Measurements from ENCODE around the gene ARAP1.

The ARAP1 gene

GRCh38 chr11:72688486-72688885 lies 63.7 kb downstream of the ARAP1 start:
- no peak for TF ChIP-seq EZH2phosphoT487 (IDR thresholded peaks at IDR 0.05; ENCODE audit: low read length)
- no peak for TF ChIP-seq EZH2 (optimal IDR thresholded peaks at IDR 0.05; ENCODE audit: low read depth, low read length)
- TF ChIP-seq CTCF (IDR thresholded peaks at IDR 0.05; ENCODE audit: low read length): no peak
- Histone ChIP-seq H3K4me1 (ENCODE audit: low read length) (no peaks in the 10 kb centered on the region), H3K36me3 (replicated peaks; ENCODE audit: insufficient read depth, low read length) (no peaks in the 10 kb centered on the region), H3K4me3 (ENCODE audit: low read length) (no peak overlapping the region), H3K27ac (ENCODE audit: low read length) (no peak overlapping the region), H3K79me2 (ENCODE audit: low read length) (no peaks in the 10 kb centered on the region), H3K4me2 (ENCODE audit: low read depth, low read length) (no peak overlapping the region), H3F3A (ENCODE audit: insufficient read depth, low read length) (no peaks in the 10 kb centered on the region), H3K9ac (ENCODE audit: low read length) (no peak overlapping the region), H3K9me3 (replicated peaks; ENCODE audit: insufficient read depth, low read length) (no peaks in the 10 kb centered on the region), H2AFZ (ENCODE audit: low read length) (no peak overlapping the region), H3K9me2 (replicated peaks; ENCODE audit: insufficient read depth, low read length) (no peaks in the 10 kb centered on the region), H3K27me3 (replicated peaks; ENCODE audit: insufficient read depth, low read length) (no peaks in the 10 kb centered on the region), H4K20me1 (ENCODE audit: insufficient read depth, low read length) (0 out of 2 replicates have a peak, but pooled peaks cover 2% of the 10 kb centered on the region)
- DNase-seq: no peak

GRCh38 chr11:72687326-72687725 lies 64.9 kb downstream of the ARAP1 start:
- Histone ChIP-seq H3K27ac (ENCODE audit: low read length) (no peak overlapping the region), H3K4me2 (ENCODE audit: low read depth, low read length) (no peak overlapping the region), H3K4me3 (ENCODE audit: low read length) (no peak overlapping the region), H3K27me3 (replicated peaks; ENCODE audit: insufficient read depth, low read length) (no peaks in the 10 kb centered on the region), H3K36me3 (replicated peaks; ENCODE audit: insufficient read depth, low read length) (no peaks in the 10 kb centered on the region), H3F3A (ENCODE audit: insufficient read depth, low read length) (no peaks in the 10 kb centered on the region), H3K9ac (ENCODE audit: low read length) (no peak overlapping the region), H3K9me2 (replicated peaks; ENCODE audit: insufficient read depth, low read length) (no peaks in the 10 kb centered on the region), H4K20me1 (ENCODE audit: insufficient read depth, low read length) (0 out of 2 replicates have a peak, but pooled peaks cover 4% of the 10 kb centered on the region), H2AFZ (ENCODE audit: low read length) (no peak overlapping the region), H3K79me2 (ENCODE audit: low read length) (no peaks in the 10 kb centered on the region), H3K9me3 (replicated peaks; ENCODE audit: insufficient read depth, low read length) (no peaks in the 10 kb centered on the region), H3K4me1 (ENCODE audit: low read length) (no peaks in the 10 kb centered on the region)
- no peak for TF ChIP-seq EZH2 (optimal IDR thresholded peaks at IDR 0.05; ENCODE audit: low read depth, low read length)
- no peak for TF ChIP-seq EZH2phosphoT487 (IDR thresholded peaks at IDR 0.05; ENCODE audit: low read length)
- TF ChIP-seq CTCF (IDR thresholded peaks at IDR 0.05; ENCODE audit: low read length): no peak
- DNase-seq: no peak

- DNase-seq: no peak
- Histone ChIP-seq H3F3A (ENCODE audit: insufficient read depth, low read length) (no peaks in the 10 kb centered on the region), H3K4me3 (ENCODE audit: low read length) (no peak overlapping the region), H3K27me3 (replicated peaks; ENCODE audit: insufficient read depth, low read length) (no peaks in the 10 kb centered on the region), H3K9ac (ENCODE audit: low read length) (no peak overlapping the region), H3K9me3 (replicated peaks; ENCODE audit: insufficient read depth, low read length) (no peaks in the 10 kb centered on the region), H4K20me1 (ENCODE audit: insufficient read depth, low read length) (0 out of 2 replicates have a peak, but pooled peaks cover 4% of the 10 kb centered on the region), H3K36me3 (replicated peaks; ENCODE audit: insufficient read depth, low read length) (no peaks in the 10 kb centered on the region), H3K4me1 (ENCODE audit: low read length) (no peaks in the 10 kb centered on the region), H3K27ac (ENCODE audit: low read length) (no peak overlapping the region), H2AFZ (ENCODE audit: low read length) (no peak overlapping the region), H3K79me2 (ENCODE audit: low read length) (no peaks in the 10 kb centered on the region), H3K4me2 (ENCODE audit: low read depth, low read length) (no peak overlapping the region), H3K9me2 (replicated peaks; ENCODE audit: insufficient read depth, low read length) (no peaks in the 10 kb centered on the region)
- no peak for TF ChIP-seq CTCF (IDR thresholded peaks at IDR 0.05; ENCODE audit: low read length)
- TF ChIP-seq EZH2phosphoT487 (IDR thresholded peaks at IDR 0.05; ENCODE audit: low read length): no peak
- no peak for TF ChIP-seq EZH2 (optimal IDR thresholded peaks at IDR 0.05; ENCODE audit: low read depth, low read length)
Measured at GRCh38 chr11:72686639-72687220, 65.5 kb downstream of the ARAP1 start.
